T-cell (primary cell): ENCODE results near the gene ALLC. TPM values are rescaled to one million over a fixed set of nuclear protein-coding genes. Genes with fewer than 3 reads are reported as not detected.
A peak's percentile ranks its signal among the peaks of the same experiment; 100 is the strongest.

Source experiments
- ATAC-seq, 4 experiments: fragments of 200-7000 bp in 3 of 4; fragments of 150-1000 bp in 1 of 4; cut with Tn5 transposase; replicated peaks in 1 of 4; 1 replicate in 3 of 4; 2 replicates in 1 of 4; pipeline ENCODE4 v1.10.0; 2021; ENCODE audit warnings: moderate library complexity in 3 of 4, mild to moderate bottlenecking in 2 of 4, moderate number of reproducible peaks in 1 of 4
- CTCF ChIA-PET, 2 donors: fragments of 300-600 bp; sonication (Branson Sonifier 250); formaldehyde crosslinking; loops; one replicate each; lab custom pipeline; 2022; ENCODE audit warnings: antibody characterized with exemption in 2 of 2; lab: Charles Lee
- POLR2A ChIA-PET, 2 donors: fragments of 300-600 bp; sonication (Branson Sonifier 250); formaldehyde crosslinking; loops; one replicate each; lab custom pipeline; 2022; ENCODE audit warnings: antibody characterized with exemption in 2 of 2; lab: Charles Lee
- DNase-seq, 35 experiments: peaks; one replicate each; pipeline versions ENCODE4 v3.0.0 to v3.0.0-alpha.2; 2013 to 2023
- H3K27ac ChIP-seq: one replicate; pipeline ENCODE4 v1.5.1; 2013; ENCODE audit warnings: low read length
- H3K27me3 ChIP-seq, 2 experiments: replicated peaks in 1 of 2; 1 replicate in 1 of 2; 2 replicates in 1 of 2; pipeline versions ENCODE4 v1.6.1 to v1.7.0; 2013; ENCODE audit warnings: low read length in 1 of 2, mixed read lengths in 1 of 2; ENCODE audit not compliant: control insufficient read depth in 2 of 2, insufficient read depth in 2 of 2; ENCODE audit errors: extremely low read depth in 1 of 2
- H3K36me3 ChIP-seq, 2 donors: 1 replicate in 1 of 2; 2 replicates in 1 of 2; pipeline versions ENCODE4 v1.6.1 to v1.7.0; 2013; ENCODE audit warnings: low read length in 1 of 2; ENCODE audit not compliant: control insufficient read depth in 2 of 2, insufficient read depth in 1 of 2; ENCODE audit errors: extremely low read depth in 1 of 2
- H3K4me1 ChIP-seq, 2 experiments: 1 replicate in 1 of 2; 2 replicates in 1 of 2; pipeline versions ENCODE4 v1.6.1 to v1.7.0; 2013; ENCODE audit warnings: low read length in 2 of 2, mixed read lengths in 1 of 2; ENCODE audit not compliant: insufficient read depth in 2 of 2, control insufficient read depth in 1 of 2; ENCODE audit errors: extremely low read depth in 1 of 2
- H3K4me3 ChIP-seq, 2 donors: 1 replicate in 1 of 2; 2 replicates in 1 of 2; pipeline versions ENCODE4 v1.5.1 to v1.7.0; 2013; ENCODE audit warnings: mild to moderate bottlenecking in 2 of 2, low read length in 1 of 2, moderate library complexity in 1 of 2; ENCODE audit not compliant: control insufficient read depth in 1 of 2; ENCODE audit errors: extremely low read depth in 1 of 2
- H3K9me3 ChIP-seq: 2 replicates; pipeline ENCODE4 v1.7.0; 2013
- H3K27ac Mint-ChIP-seq, 2 donors: one replicate each; pipeline ENCODE4 v1.8.0; 2020 to 2021; ENCODE audit warnings: mild to moderate bottlenecking in 2 of 2, mixed read lengths in 2 of 2
- H3K27me3 Mint-ChIP-seq, 2 donors: one replicate each; pipeline ENCODE4 v1.8.0; 2021 to 2022; ENCODE audit warnings: mixed read lengths in 2 of 2
- H3K36me3 Mint-ChIP-seq: one replicate; pipeline ENCODE4 v1.8.0; 2021; ENCODE audit warnings: mixed read lengths
- H3K4me1 Mint-ChIP-seq, 3 donors: one replicate each; pipeline ENCODE4 v1.8.0; 2020 to 2022; ENCODE audit warnings: mixed read lengths in 3 of 3, mild to moderate bottlenecking in 1 of 3
- H3K4me3 Mint-ChIP-seq, 3 donors: one replicate each; pipeline ENCODE4 v1.8.0; 2020 to 2022; ENCODE audit warnings: mild to moderate bottlenecking in 3 of 3, mixed read lengths in 3 of 3, moderate library complexity in 3 of 3
- H3K9me3 Mint-ChIP-seq, 3 donors: one replicate each; pipeline ENCODE4 v1.8.0; 2020 to 2022; ENCODE audit warnings: mixed read lengths in 3 of 3
- WGBS: methylation state at CpG from one replicate; pipeline ENCODE4 v1.1.5; 2013; ENCODE audit warnings: missing lambda C conversion rate; ENCODE audit not compliant: insufficient coverage; 5-methylcytosine and 5-hydroxymethylcytosine counted together
- total RNA-seq, 35 experiments: library from RNA in 6 of 35; stranded (reverse) in 6 of 35; fragments of 120-200 nt in 1 of 35; gene quantifications; one replicate each; pipeline versions ENCODE4 v1.2.1 to v1.2.4 and lab custom pipeline; 2013 to 2026

Gene ALLC
- total RNA-seq, 5 donors from 2014 or later (not counting 1 experiment from before 2014, with no cell fraction given) = not detected

- no peak overlapping the region for H3K27ac ChIP-seq
- CTCF ChIA-PET = interaction anchor here in 1 of 2 donors (0.6 kb wide), 1 partner anchor 221 kb away, joined by 3 read pairs; no protein-coding TSS in a partner anchor
- no peaks in the 10 kb centered on the region for H3K36me3 ChIP-seq
- no peaks in the 10 kb centered on the region for H3K36me3 Mint-ChIP-seq
- no peak overlapping the region for H3K4me3 Mint-ChIP-seq
- no peak overlapping the region for H3K27ac Mint-ChIP-seq
- H3K27me3 Mint-ChIP-seq = no peaks in the 10 kb centered on the region
- POLR2A ChIA-PET = no interaction called here
- WGBS = 68% methylated on average over 7 of the region's 14 CpGs
- H3K4me1 ChIP-seq = peaks cover 0 to 17% of the 10 kb centered on the region in 2 experiments
- no peaks in the 10 kb centered on the region for H3K9me3 ChIP-seq
- H3K9me3 Mint-ChIP-seq = no peaks in the 10 kb centered on the region
- peaks cover 13 to 17% (median 14%) of the 10 kb centered on the region in 3 donors for H3K4me1 Mint-ChIP-seq
- ATAC-seq (no peak), DNase-seq (no peak)
- peaks cover 0 to 21% of the 10 kb centered on the region in 2 experiments for H3K27me3 ChIP-seq
- no peak overlapping the region for H3K4me3 ChIP-seq
These were observed 10.0 kb upstream of the ALLC start for GRCh38 chr2:3647831-3648651.

- H3K27me3 ChIP-seq = peaks cover 0 to 25% of the 10 kb centered on the region in 2 experiments
- POLR2A ChIA-PET = no interaction called here
- no peak overlapping the region for H3K4me3 Mint-ChIP-seq
- H3K4me3 ChIP-seq = no peak overlapping the region
- CTCF ChIA-PET = no interaction called here
- peaks cover 0 to 17% of the 10 kb centered on the region in 2 experiments for H3K4me1 ChIP-seq
- no peaks in the 10 kb centered on the region for H3K36me3 Mint-ChIP-seq
- H3K4me1 Mint-ChIP-seq = peaks cover 13 to 17% (median 14%) of the 10 kb centered on the region in 3 donors
- no peaks in the 10 kb centered on the region for H3K9me3 Mint-ChIP-seq
- H3K36me3 ChIP-seq = no peaks in the 10 kb centered on the region
- ATAC-seq (no peak), DNase-seq (no peak)
- no peaks in the 10 kb centered on the region for H3K9me3 ChIP-seq
- H3K27me3 Mint-ChIP-seq = no peaks in the 10 kb centered on the region
- no peak overlapping the region for H3K27ac Mint-ChIP-seq
- H3K27ac ChIP-seq = no peak overlapping the region
- 88% methylated on average over 17 of the region's 20 CpGs for WGBS
These were observed 9.3 kb upstream of the ALLC start for GRCh38 chr2:3648652-3649177.

GRCh38 chr2:3649581-3649980, 8.4 kb upstream of the ALLC start:
- Histone ChIP-seq H3K4me3 (no peak overlapping the region), H3K27me3 (peaks cover 0 to 29% of the 10 kb centered on the region in 2 experiments), H3K27ac (no peak overlapping the region), H3K36me3 (no peaks in the 10 kb centered on the region), H3K9me3 (no peaks in the 10 kb centered on the region), H3K4me1 (peaks cover 0 to 17% of the 10 kb centered on the region in 2 experiments)
- ChIA-PET CTCF (no interaction called here), POLR2A (no interaction called here)
- WGBS = 84% methylated on average over 16 of the region's 16 CpGs
- Mint-ChIP-seq H3K4me3 (no peak overlapping the region), H3K27me3 (no peaks in the 10 kb centered on the region), H3K4me1 (peaks cover 13 to 17% (median 14%) of the 10 kb centered on the region in 3 donors), H3K9me3 (no peaks in the 10 kb centered on the region), H3K27ac (no peak overlapping the region), H3K36me3 (no peaks in the 10 kb centered on the region)
- ATAC-seq (no peak), DNase-seq (no peak)

- H3K36me3 Mint-ChIP-seq = no peaks in the 10 kb centered on the region
- 78% methylated on average over 16 of the region's 20 CpGs for WGBS
- H3K27me3 Mint-ChIP-seq = no peaks in the 10 kb centered on the region
- DNase-seq = no peak
- peaks cover 13 to 17% (median 14%) of the 10 kb centered on the region in 3 donors for H3K4me1 Mint-ChIP-seq
- H3K36me3 ChIP-seq = no peaks in the 10 kb centered on the region
- H3K27ac ChIP-seq = no peak overlapping the region
- no peak overlapping the region for H3K27ac Mint-ChIP-seq
- H3K4me3 Mint-ChIP-seq = peak overlapping the region in 2 of 3 donors; percentile 75 to 84
- H3K4me3 ChIP-seq = no peak overlapping the region
- peaks cover 0 to 17% of the 10 kb centered on the region in 2 experiments for H3K4me1 ChIP-seq
- H3K9me3 Mint-ChIP-seq = no peaks in the 10 kb centered on the region
- H3K27me3 ChIP-seq = peaks cover 0 to 29% of the 10 kb centered on the region in 2 experiments
- POLR2A ChIA-PET = interaction anchor here in 1 of 2 donors (0.5 kb wide), 1 partner anchor 41 kb away, joined by 8 read pairs; no protein-coding TSS in a partner anchor
- ATAC-seq = no peak
- no peaks in the 10 kb centered on the region for H3K9me3 ChIP-seq
- CTCF ChIA-PET = interaction anchor here in 1 of 2 donors (0.6 to 1.0 kb wide), 4 partner anchors 15 to 227 kb away, joined by 3 to 4 read pairs (median 4); no protein-coding TSS in a partner anchor
These were observed 7.7 kb upstream of the ALLC start for GRCh38 chr2:3650140-3650920.

GRCh38 chr2:3651691-3652648, 6.0 kb upstream of the ALLC start:
- DNase-seq (peak; percentile 26 to 78 (median 63)), ATAC-seq (peak; percentile 65 to 81 (median 76))
- peak overlapping the region; percentile 80 to 82 for H3K27ac Mint-ChIP-seq
- WGBS = 14% methylated on average over 42 of the region's 45 CpGs
- Histone ChIP-seq H3K36me3 (no peaks in the 10 kb centered on the region), H3K9me3 (no peaks in the 10 kb centered on the region), H3K4me1 (peaks cover 0 to 17% of the 10 kb centered on the region in 2 experiments), H3K4me3 (peak overlapping the region; percentile 50 to 62), H3K27me3 (peaks cover 0 to 29% of the 10 kb centered on the region in 2 experiments), H3K27ac (peak overlapping the region; percentile 36)
- no peaks in the 10 kb centered on the region for H3K27me3 Mint-ChIP-seq
- POLR2A ChIA-PET = interaction anchor here (0.6 to 1.3 kb wide), 2 partner anchors 132 to 274 kb away, joined by 4 to 7 read pairs; no protein-coding TSS in a partner anchor
- no peaks in the 10 kb centered on the region for H3K36me3 Mint-ChIP-seq
- H3K4me3 Mint-ChIP-seq = peak overlapping the region; percentile 84 to 85 (median 85)
- CTCF ChIA-PET = interaction anchor here (0.5 to 2.1 kb wide), 10 partner anchors 73 to 995 kb away, joined by 3 to 21 read pairs (median 6); no protein-coding TSS in a partner anchor
- H3K4me1 Mint-ChIP-seq = peaks cover 13 to 17% (median 14%) of the 10 kb centered on the region in 3 donors
- H3K9me3 Mint-ChIP-seq = no peaks in the 10 kb centered on the region
